Nephron (organoid): ENCODE results near the gene LSM2.

Experiments
- H3K27ac Mint-ChIP-seq, 3 experiments: 2 replicates each; pipeline ENCODE4 v1.8.0; 2020; ENCODE audit warnings: mixed read lengths in 3 of 3, mild to moderate bottlenecking in 2 of 3, moderate library complexity in 1 of 3
- H3K27me3 Mint-ChIP-seq: 2 replicates; pipeline ENCODE4 v1.8.0; 2021; ENCODE audit warnings: low read depth, mild to moderate bottlenecking, moderate library complexity, mixed read lengths
- H3K36me3 Mint-ChIP-seq: 2 replicates; pipeline ENCODE4 v1.8.0; 2020; ENCODE audit warnings: low read depth, mixed read lengths
- H3K4me1 Mint-ChIP-seq: 2 replicates; pipeline ENCODE4 v1.8.0; 2020; ENCODE audit warnings: mixed read lengths
- H3K4me3 Mint-ChIP-seq, 3 experiments: 2 replicates each; pipeline ENCODE4 v1.8.0; 2020; ENCODE audit warnings: mild to moderate bottlenecking in 3 of 3, mixed read lengths in 3 of 3, moderate library complexity in 2 of 3
- H3K9me3 Mint-ChIP-seq: 2 replicates; pipeline ENCODE4 v1.8.0; 2020; ENCODE audit warnings: mixed read lengths
- TF ChIP-seq, protein P1 (sequence below), 3 experiments: fragments of 200-600 bp; sonication (generic); IDR thresholded peaks; one replicate each; pipeline ENCODE4 v1.5.0; 2021; ENCODE audit warnings: antibody characterized with exemption in 3 of 3; ENCODE audit not compliant: unreplicated experiment in 3 of 3

The LSM2 gene

DNA sequence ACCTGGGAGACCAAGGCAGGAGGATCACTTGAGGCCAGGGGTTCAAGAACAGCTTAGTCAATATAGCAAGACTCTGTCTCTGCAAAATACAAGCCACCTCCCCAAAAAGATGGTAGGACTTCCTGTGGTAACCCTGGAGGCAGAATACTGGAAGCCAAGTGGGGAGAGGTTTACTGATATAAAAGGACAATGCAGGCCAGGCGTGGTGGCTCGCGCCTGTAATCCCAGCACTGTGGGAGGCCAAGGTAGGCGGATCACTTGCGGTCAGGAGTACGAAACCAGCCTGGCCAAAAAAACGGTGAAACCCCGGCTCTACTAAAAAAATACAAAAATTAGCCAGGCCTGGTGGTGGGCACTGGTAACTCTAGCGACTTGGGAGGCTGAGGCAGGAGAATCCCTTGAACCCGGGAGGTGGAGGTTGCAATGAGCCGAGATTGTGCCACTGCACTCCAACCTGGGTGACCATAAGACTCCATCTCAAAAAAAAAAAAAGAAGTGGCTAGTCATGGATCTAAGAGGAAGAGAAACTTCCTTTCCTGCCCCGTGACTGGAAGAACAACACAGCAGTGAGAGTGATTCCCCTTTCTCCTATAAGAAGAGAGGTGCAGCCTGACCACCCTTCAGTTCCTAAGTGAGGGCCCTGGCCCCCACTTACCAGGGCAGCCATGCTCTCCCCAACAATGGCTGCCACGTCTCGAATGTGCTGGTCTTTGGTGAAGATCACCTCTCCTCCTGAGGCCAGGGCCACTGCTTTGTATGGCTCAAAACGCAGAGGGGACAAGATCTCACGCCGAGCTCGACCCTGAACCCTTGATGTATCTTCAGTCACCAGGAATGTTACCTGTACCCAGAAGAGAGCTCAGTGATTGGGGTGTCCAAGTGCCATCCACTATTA is 38.2 kb downstream of the LSM2 start:
- no peaks in the 10 kb centered on the region for H3K9me3 Mint-ChIP-seq
- H3K36me3 Mint-ChIP-seq = no peaks in the 10 kb centered on the region
- no peak overlapping the region for H3K4me3 Mint-ChIP-seq
- TF ChIP-seq, protein P1, sequence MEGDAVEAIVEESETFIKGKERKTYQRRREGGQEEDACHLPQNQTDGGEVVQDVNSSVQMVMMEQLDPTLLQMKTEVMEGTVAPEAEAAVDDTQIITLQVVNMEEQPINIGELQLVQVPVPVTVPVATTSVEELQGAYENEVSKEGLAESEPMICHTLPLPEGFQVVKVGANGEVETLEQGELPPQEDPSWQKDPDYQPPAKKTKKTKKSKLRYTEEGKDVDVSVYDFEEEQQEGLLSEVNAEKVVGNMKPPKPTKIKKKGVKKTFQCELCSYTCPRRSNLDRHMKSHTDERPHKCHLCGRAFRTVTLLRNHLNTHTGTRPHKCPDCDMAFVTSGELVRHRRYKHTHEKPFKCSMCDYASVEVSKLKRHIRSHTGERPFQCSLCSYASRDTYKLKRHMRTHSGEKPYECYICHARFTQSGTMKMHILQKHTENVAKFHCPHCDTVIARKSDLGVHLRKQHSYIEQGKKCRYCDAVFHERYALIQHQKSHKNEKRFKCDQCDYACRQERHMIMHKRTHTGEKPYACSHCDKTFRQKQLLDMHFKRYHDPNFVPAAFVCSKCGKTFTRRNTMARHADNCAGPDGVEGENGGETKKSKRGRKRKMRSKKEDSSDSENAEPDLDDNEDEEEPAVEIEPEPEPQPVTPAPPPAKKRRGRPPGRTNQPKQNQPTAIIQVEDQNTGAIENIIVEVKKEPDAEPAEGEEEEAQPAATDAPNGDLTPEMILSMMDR (IDR thresholded peaks at IDR 0.05; ENCODE audit: unreplicated experiment in 3 of 3) = no peak
- peaks cover 10% of the 10 kb centered on the region for H3K4me1 Mint-ChIP-seq
- H3K27ac Mint-ChIP-seq = no peak overlapping the region
- H3K27me3 Mint-ChIP-seq = no peaks in the 10 kb centered on the region

DNA sequence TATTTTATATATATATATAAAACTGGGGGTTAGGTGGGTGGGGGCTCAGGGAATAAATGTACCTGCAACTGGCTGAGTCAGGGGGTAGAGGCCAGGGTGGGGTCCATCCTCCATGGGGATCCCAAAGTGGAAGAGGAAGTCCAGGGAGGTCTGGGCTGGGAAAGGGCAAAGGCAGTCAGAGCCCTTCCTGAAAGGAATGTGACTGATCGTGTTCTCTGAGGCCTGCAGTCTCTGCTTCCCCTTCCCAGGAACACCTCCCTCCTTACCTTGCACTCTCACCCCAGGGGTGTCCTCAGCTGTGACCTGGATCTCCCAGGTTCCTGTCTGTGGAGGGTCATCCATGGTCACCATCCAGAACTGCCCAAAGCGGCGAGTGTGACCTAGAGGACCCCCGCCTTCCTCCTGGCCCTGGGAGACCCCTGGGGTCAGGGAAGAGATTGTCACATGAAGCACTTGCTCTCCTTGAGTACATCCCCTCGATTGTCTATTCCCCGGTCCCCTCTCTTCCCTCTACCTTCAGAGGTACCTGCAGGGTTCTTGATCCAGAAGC is 39.6 kb downstream of the LSM2 start:
- Mint-ChIP-seq H3K27me3 (no peaks in the 10 kb centered on the region), H3K9me3 (no peaks in the 10 kb centered on the region), H3K4me3 (no peak overlapping the region)

DNA sequence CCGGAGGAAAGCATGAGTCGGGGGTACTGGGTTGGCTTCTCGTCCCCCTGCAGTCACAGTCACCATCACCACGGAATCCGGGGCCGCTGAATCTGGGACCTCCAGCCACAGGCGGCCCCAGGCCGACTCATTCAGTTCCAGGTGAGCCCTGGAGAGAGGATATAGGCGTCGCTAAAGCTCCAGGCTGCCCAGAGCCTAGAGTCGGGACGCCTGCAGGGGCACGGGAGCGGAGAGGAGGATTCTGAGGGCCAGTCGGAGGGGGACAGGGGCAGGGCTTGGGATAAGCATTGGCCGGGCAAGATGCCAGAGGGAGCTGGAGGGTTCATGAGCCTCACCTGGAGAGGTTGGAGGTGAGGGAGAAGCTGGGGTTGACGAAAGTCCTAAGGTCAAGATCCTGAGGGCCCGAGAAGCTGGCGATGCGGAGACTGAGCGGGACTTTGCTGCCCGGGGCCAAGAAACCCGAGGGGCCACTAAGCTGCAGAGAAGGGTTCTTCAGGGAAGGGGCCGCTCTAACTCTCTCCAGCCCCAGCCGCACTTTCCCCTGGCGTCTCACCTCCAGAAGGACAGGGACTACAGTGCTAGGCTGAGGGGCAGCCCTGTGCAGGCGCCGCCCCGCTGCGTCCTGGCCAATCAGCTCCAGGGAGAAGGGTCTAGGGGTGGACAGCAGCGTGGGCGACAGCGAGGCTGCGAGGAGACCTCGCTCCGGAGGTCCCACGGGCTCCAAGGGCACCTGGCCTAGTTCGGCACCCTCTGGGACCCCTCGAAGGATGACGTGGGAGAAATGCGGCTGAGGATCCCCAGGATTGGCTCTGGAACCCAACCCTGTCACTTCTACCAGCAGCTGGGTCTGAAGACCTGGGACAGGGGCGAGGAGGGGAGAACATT is 40.6 kb downstream of the LSM2 start:
- Mint-ChIP-seq H3K27ac (no peak overlapping the region), H3K27me3 (no peaks in the 10 kb centered on the region)

More for the DNA sequence above, 39.6 kb downstream of the LSM2 start:
- no peak overlapping the region for H3K27ac Mint-ChIP-seq
- H3K4me1 Mint-ChIP-seq = peaks cover 15% of the 10 kb centered on the region
- TF ChIP-seq, protein P1 (IDR thresholded peaks at IDR 0.05; ENCODE audit: unreplicated experiment in 3 of 3) = no peak
- H3K36me3 Mint-ChIP-seq = peaks cover 1% of the 10 kb centered on the region

DNA sequence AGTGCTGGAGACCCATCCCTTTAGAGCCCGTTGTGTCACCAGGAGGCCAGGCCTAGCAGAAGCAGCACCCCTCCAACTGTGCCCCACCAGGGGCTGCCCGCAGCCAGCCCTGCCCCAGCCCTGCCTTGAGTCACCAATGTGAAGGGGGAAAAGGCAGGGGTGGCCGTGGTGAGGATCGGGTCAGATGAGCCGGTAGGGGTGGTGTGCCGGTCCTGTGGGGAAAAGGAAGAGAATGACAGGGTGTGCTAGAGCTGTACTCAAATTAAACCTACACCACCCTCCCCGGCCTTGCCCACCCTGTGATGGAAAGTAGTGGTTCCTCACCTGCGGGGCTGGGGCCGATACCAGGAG is 41.2 kb downstream of the LSM2 start:
- peaks cover 10% of the 10 kb centered on the region for H3K36me3 Mint-ChIP-seq
- H3K27me3 Mint-ChIP-seq = no peaks in the 10 kb centered on the region
- H3K9me3 Mint-ChIP-seq = no peaks in the 10 kb centered on the region
- H3K4me3 Mint-ChIP-seq = peak overlapping the region in 1 of 3 experiments; percentile 36
- no peak overlapping the region for H3K27ac Mint-ChIP-seq
- H3K4me1 Mint-ChIP-seq = peaks cover 15% of the 10 kb centered on the region
- TF ChIP-seq, protein P1 (IDR thresholded peaks at IDR 0.05; ENCODE audit: unreplicated experiment in 3 of 3) = no peak

More for the DNA sequence above, 40.6 kb downstream of the LSM2 start:
- peak overlapping the region in 1 of 3 experiments; percentile 40 for H3K4me3 Mint-ChIP-seq
- H3K9me3 Mint-ChIP-seq = no peaks in the 10 kb centered on the region
- TF ChIP-seq, protein P1 (IDR thresholded peaks at IDR 0.05; ENCODE audit: unreplicated experiment in 3 of 3) = no peak
- H3K4me1 Mint-ChIP-seq = peaks cover 15% of the 10 kb centered on the region
- peaks cover 5% of the 10 kb centered on the region for H3K36me3 Mint-ChIP-seq

DNA sequence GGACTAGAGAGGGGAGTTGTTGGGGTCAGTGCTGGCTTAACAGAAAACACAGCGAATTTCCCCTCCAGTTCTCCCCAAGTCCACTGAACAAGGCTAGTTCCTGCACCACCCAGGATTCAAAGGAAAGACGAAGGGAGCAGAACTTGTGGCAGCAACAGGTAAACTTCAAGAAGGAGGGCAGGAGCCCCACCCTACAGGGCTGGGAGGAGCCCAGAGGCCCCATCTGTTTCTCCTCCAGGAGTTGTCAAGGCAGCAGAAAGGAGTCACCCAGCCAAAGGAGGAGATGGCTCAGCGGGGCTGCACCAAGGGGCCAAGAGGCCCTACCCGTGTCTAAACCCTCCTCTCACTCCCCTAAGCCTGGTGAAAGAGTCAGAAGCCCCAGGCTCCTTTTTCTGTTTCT is 42.6 kb downstream of the LSM2 start:
- H3K4me1 Mint-ChIP-seq = peaks cover 15% of the 10 kb centered on the region
- TF ChIP-seq, protein P1 (IDR thresholded peaks at IDR 0.05; ENCODE audit: unreplicated experiment in 3 of 3) = no peak
- no peaks in the 10 kb centered on the region for H3K27me3 Mint-ChIP-seq
- no peaks in the 10 kb centered on the region for H3K9me3 Mint-ChIP-seq
- H3K4me3 Mint-ChIP-seq = no peak overlapping the region
- peaks cover 16% of the 10 kb centered on the region for H3K36me3 Mint-ChIP-seq
- H3K27ac Mint-ChIP-seq = peak overlapping the region; percentile 76 to 90 (median 87)
